GM23338 (cell line): ENCODE measurements around the gene SELENOW. TPM values are rescaled to one million over a fixed set of nuclear protein-coding genes. Genes with fewer than 3 reads are reported as not detected.

Experiments
- ATAC-seq: fragments of 200-7000 bp; cut with Tn5 transposase; 3 replicates; pipeline ENCODE4 v1.9.1; 2020
- DNase-seq: peaks from one replicate; pipeline ENCODE4 v3.0.0-alpha.2; 2015; ENCODE audit warnings: low spot score
- H2AFZ ChIP-seq: fragments of 200-600 bp; sonication (generic); 2 replicates; pipeline ENCODE4 v1.8.0; 2016; ENCODE audit warnings: antibody characterized with exemption, mild to moderate bottlenecking, moderate library complexity
- H3F3A ChIP-seq: fragments of 200-600 bp; sonication (generic); replicated peaks from 2 replicates; pipeline ENCODE4 v1.8.0; 2017; ENCODE audit warnings: antibody characterized with exemption, mixed run types, low read depth
- H3K27ac ChIP-seq: fragments of 200-600 bp; sonication (generic); 2 replicates; pipeline ENCODE4 v1.6.1; 2016; ENCODE audit warnings: low read depth
- H3K27me3 ChIP-seq: fragments of 200-600 bp; sonication (generic); 2 replicates; pipeline ENCODE4 v1.8.0; 2016; ENCODE audit warnings: mild to moderate bottlenecking, mixed run types, moderate library complexity; ENCODE audit not compliant: insufficient read depth
- H3K36me3 ChIP-seq: fragments of 200-600 bp; sonication (generic); 2 replicates; pipeline ENCODE4 v1.8.0; 2016; ENCODE audit warnings: mild to moderate bottlenecking; ENCODE audit not compliant: insufficient read depth
- H3K4me1 ChIP-seq: fragments of 200-600 bp; sonication (generic); 2 replicates; pipeline ENCODE4 v1.8.0; 2016; ENCODE audit warnings: mild to moderate bottlenecking, moderate library complexity; ENCODE audit not compliant: insufficient read depth
- H3K4me2 ChIP-seq: fragments of 200-600 bp; sonication (generic); 2 replicates; pipeline ENCODE4 v1.7.1; 2017; ENCODE audit warnings: mixed run types
- H3K4me3 ChIP-seq: fragments of 200-600 bp; sonication (generic); 2 replicates; pipeline ENCODE4 v1.6.1; 2016; ENCODE audit warnings: mixed run types
- H3K79me2 ChIP-seq: fragments of 200-600 bp; sonication (generic); replicated peaks from 2 replicates; pipeline ENCODE4 v1.8.0; 2017; ENCODE audit warnings: mild to moderate bottlenecking; ENCODE audit not compliant: insufficient read depth
- H3K9me2 ChIP-seq: fragments of 200-600 bp; sonication (generic); 2 replicates; pipeline ENCODE4 v1.8.0; 2017; ENCODE audit not compliant: insufficient read depth
- H4K20me1 ChIP-seq: fragments of 200-600 bp; sonication (generic); replicated peaks from 2 replicates; pipeline ENCODE4 v1.8.0; 2017; ENCODE audit warnings: mild to moderate bottlenecking; ENCODE audit not compliant: insufficient read depth
- H3K27ac Mint-ChIP-seq: 2 replicates; pipeline ENCODE4 v1.8.0; 2020; ENCODE audit warnings: inconsistent platforms, mild to moderate bottlenecking, moderate library complexity, mixed read lengths
- H3K27me3 Mint-ChIP-seq: 3 replicates; pipeline ENCODE4 v1.8.0; 2022; ENCODE audit warnings: low read depth, mild to moderate bottlenecking, moderate library complexity, mixed read lengths, inconsistent platforms; ENCODE audit not compliant: insufficient read depth, poor library complexity
- H3K36me3 Mint-ChIP-seq: 3 replicates; pipeline ENCODE4 v1.8.0; 2021; ENCODE audit warnings: low read depth, mild to moderate bottlenecking, inconsistent platforms, moderate library complexity, mixed read lengths
- H3K4me1 Mint-ChIP-seq: 3 replicates; pipeline ENCODE4 v1.8.0; 2020; ENCODE audit warnings: mild to moderate bottlenecking, inconsistent platforms, mixed read lengths
- H3K4me3 Mint-ChIP-seq: 3 replicates; pipeline ENCODE4 v1.8.0; 2021; ENCODE audit warnings: moderate library complexity, mild to moderate bottlenecking, inconsistent platforms, mixed read lengths
- H3K9me3 Mint-ChIP-seq: 3 replicates; pipeline ENCODE4 v1.8.0; 2020; ENCODE audit warnings: moderate library complexity, mild to moderate bottlenecking, inconsistent platforms, mixed read lengths
- CREB1 ChIP-seq: fragments of 250-450 bp; sonication (Bioruptor Pico); IDR thresholded peaks from 2 replicates; pipeline ENCODE4 v1.5.0; 2020; ENCODE audit warnings: low read depth, mild to moderate bottlenecking, moderate library complexity
- CTCF ChIP-seq, 2 experiments: fragments of 200-600 bp in 1 of 2; sonication (generic) in 1 of 2; conservative IDR thresholded peaks; 2 replicates each; pipeline versions ENCODE4 v1.5.1 to v1.6.1; 2016 to 2017; ENCODE audit warnings: antibody characterized with exemption in 2 of 2, low read depth in 2 of 2, mild to moderate bottlenecking in 2 of 2, moderate library complexity in 1 of 2
- EZH2 ChIP-seq: fragments of 200-600 bp; sonication (generic); IDR thresholded peaks from one replicate; pipeline ENCODE4 v1.8.0; 2017; ENCODE audit warnings: antibody characterized with exemption, mild to moderate bottlenecking, low read depth; ENCODE audit not compliant: unreplicated experiment
- EZH2phosphoT487 ChIP-seq: fragments of 200-600 bp; sonication (generic); IDR thresholded peaks from one replicate; pipeline ENCODE4 v1.8.1; 2018; ENCODE audit warnings: antibody characterized with exemption; ENCODE audit not compliant: unreplicated experiment
- JUNB ChIP-seq: IDR thresholded peaks from one replicate; pipeline ENCODE4 v1.6.1; 2016; ENCODE audit warnings: antibody characterized with exemption; ENCODE audit not compliant: unreplicated experiment
- NANOG ChIP-seq: IDR thresholded peaks from 2 replicates; pipeline ENCODE4 v1.6.1; 2016; ENCODE audit warnings: antibody characterized with exemption, borderline replicate concordance
- POLR2AphosphoS5 ChIP-seq: IDR thresholded peaks from 2 replicates; pipeline ENCODE4 v1.6.1; 2016; ENCODE audit warnings: antibody characterized with exemption, low read depth
- STAT1 ChIP-seq: IDR thresholded peaks from one replicate; pipeline ENCODE4 v1.6.1; 2016; ENCODE audit warnings: antibody characterized with exemption; ENCODE audit not compliant: unreplicated experiment
- ZNF114 ChIP-seq: fragments of 250-450 bp; sonication (Bioruptor Pico); IDR thresholded peaks from 2 replicates; pipeline ENCODE4 v1.5.0; 2020; ENCODE audit warnings: mild to moderate bottlenecking, moderate library complexity
- ZNF331 ChIP-seq: fragments of 250-450 bp; sonication (Bioruptor Pico); IDR thresholded peaks from 2 replicates; pipeline ENCODE4 v1.5.0; 2020; ENCODE audit warnings: low read depth, mild to moderate bottlenecking, moderate library complexity
- ZNF462 ChIP-seq: fragments of 250-450 bp; sonication (Bioruptor Pico); IDR thresholded peaks from 2 replicates; pipeline ENCODE4 v1.5.0; 2020; ENCODE audit warnings: mild to moderate bottlenecking, moderate library complexity
- polyA plus RNA-seq: library from polyadenylated mRNA; unstranded; fragments of >200 nt; fragmentation: Nextera tagmentation; extraction: Ambion mirVana; gene quantifications from 2 replicates; pipeline ENCODE4 v1.2.1, GENCODE V29; 2016
- total RNA-seq: library from RNA; depleted of rRNA; stranded (reverse); fragments of >200 nt; shearing (Covaris generic); gene quantifications from 2 replicates; pipeline ENCODE4 v1.2.3, GENCODE V29; 2014
- TF ChIP-seq, protein P1 (sequence below): IDR thresholded peaks from 2 replicates; pipeline ENCODE4 v1.6.1; 2016; ENCODE audit warnings: antibody characterized with exemption
- TF ChIP-seq, protein P2 (sequence below): IDR thresholded peaks from one replicate; pipeline ENCODE4 v1.6.1; 2018; ENCODE audit warnings: antibody characterized with exemption; ENCODE audit not compliant: unreplicated experiment

SELENOW gene
- total and polyA plus RNA-seq, 2 experiments from 2014 or later, result 558 to 811 TPM

DNA sequence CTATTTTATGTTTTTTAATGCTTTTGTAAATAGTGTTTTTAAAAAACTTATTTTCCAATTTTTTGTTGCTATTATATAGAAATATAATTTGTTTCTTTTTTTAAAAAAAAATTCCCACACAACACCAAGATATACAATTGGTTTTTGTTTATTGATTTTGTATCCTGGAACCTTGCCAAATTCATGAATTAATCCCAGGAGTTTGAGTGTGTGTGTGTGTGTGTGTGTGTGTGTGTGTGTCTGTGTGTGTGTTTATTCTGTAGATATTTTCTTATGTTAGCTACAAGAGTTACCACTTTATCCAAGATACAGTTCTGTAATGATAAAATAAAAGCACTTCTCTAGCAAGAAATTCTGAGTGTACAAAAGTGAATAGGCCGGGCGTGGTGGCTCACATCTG lies 18.3 kb downstream of the SELENOW start:
- no peak for ATAC-seq
- no peaks in the 10 kb centered on the region for H3K36me3 ChIP-seq
- H3K4me3 ChIP-seq, result no peak overlapping the region
- H2AFZ ChIP-seq, result no peak overlapping the region
- no peak overlapping the region for H3K27ac ChIP-seq
- H3K4me3 Mint-ChIP-seq, result no peak overlapping the region
- H3K27me3 ChIP-seq, result no peaks in the 10 kb centered on the region
- peaks cover 14% of the 10 kb centered on the region; the same call in 2 of the 3 replicates for H3K9me3 Mint-ChIP-seq
- H3K36me3 Mint-ChIP-seq, result no peaks in the 10 kb centered on the region; the same call in 2 of the 3 replicates
- H3K4me1 ChIP-seq, result no peaks in the 10 kb centered on the region
- H3K79me2 ChIP-seq, result no peaks in the 10 kb centered on the region
- H3F3A ChIP-seq, result no peaks in the 10 kb centered on the region
- no peaks in the 10 kb centered on the region for H4K20me1 ChIP-seq
- H3K27ac Mint-ChIP-seq, result no peak overlapping the region
- no peaks in the 10 kb centered on the region for H3K4me1 Mint-ChIP-seq
- no peaks in the 10 kb centered on the region for H3K9me2 ChIP-seq
- TF ChIP-seq, protein P1, sequence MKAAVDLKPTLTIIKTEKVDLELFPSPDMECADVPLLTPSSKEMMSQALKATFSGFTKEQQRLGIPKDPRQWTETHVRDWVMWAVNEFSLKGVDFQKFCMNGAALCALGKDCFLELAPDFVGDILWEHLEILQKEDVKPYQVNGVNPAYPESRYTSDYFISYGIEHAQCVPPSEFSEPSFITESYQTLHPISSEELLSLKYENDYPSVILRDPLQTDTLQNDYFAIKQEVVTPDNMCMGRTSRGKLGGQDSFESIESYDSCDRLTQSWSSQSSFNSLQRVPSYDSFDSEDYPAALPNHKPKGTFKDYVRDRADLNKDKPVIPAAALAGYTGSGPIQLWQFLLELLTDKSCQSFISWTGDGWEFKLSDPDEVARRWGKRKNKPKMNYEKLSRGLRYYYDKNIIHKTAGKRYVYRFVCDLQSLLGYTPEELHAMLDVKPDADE, result no peak
- TF ChIP-seq, protein P2, sequence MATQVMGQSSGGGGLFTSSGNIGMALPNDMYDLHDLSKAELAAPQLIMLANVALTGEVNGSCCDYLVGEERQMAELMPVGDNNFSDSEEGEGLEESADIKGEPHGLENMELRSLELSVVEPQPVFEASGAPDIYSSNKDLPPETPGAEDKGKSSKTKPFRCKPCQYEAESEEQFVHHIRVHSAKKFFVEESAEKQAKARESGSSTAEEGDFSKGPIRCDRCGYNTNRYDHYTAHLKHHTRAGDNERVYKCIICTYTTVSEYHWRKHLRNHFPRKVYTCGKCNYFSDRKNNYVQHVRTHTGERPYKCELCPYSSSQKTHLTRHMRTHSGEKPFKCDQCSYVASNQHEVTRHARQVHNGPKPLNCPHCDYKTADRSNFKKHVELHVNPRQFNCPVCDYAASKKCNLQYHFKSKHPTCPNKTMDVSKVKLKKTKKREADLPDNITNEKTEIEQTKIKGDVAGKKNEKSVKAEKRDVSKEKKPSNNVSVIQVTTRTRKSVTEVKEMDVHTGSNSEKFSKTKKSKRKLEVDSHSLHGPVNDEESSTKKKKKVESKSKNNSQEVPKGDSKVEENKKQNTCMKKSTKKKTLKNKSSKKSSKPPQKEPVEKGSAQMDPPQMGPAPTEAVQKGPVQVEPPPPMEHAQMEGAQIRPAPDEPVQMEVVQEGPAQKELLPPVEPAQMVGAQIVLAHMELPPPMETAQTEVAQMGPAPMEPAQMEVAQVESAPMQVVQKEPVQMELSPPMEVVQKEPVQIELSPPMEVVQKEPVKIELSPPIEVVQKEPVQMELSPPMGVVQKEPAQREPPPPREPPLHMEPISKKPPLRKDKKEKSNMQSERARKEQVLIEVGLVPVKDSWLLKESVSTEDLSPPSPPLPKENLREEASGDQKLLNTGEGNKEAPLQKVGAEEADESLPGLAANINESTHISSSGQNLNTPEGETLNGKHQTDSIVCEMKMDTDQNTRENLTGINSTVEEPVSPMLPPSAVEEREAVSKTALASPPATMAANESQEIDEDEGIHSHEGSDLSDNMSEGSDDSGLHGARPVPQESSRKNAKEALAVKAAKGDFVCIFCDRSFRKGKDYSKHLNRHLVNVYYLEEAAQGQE, result no peak
- TF ChIP-seq POLR2AphosphoS5 (no peak), CTCF (conservative IDR thresholded peaks at IDR 0.05; ENCODE audit: low read depth in 2 of 2) (no peak), STAT1 (no peak), NANOG (no peak), CREB1 (no peak), ZNF114 (no peak), ZNF462 (no peak), ZNF331 (CRISPR knock-in tag) (no peak), EZH2phosphoT487 (no peak), JUNB (no peak), EZH2 (no peak)
- no peak overlapping the region for H3K4me2 ChIP-seq
- H3K27me3 Mint-ChIP-seq, result peaks cover 2% of the 10 kb centered on the region
- DNase-seq, result no peak
